ENCODE data around the gene FNDC3B.

Gene FNDC3B

GRCh38 chr3:172210355-172210754 is 171.0 kb downstream of the FNDC3B start:
- no peak for TF ChIP-seq CTCF (IDR thresholded peaks at IDR 0.05; ENCODE audit: low read length)
- TF ChIP-seq EZH2 (optimal IDR thresholded peaks at IDR 0.05; ENCODE audit: low read depth, low read length), result no peak
- no peak for TF ChIP-seq EZH2phosphoT487 (IDR thresholded peaks at IDR 0.05; ENCODE audit: low read length)
- H3K9me3 ChIP-seq (replicated peaks; ENCODE audit: insufficient read depth, low read length), result no peaks in the 10 kb centered on the region
- no peak overlapping the region for H3K27ac ChIP-seq (ENCODE audit: low read length)
- no peaks in the 10 kb centered on the region for H3K9me2 ChIP-seq (replicated peaks; ENCODE audit: insufficient read depth, low read length)
- no peaks in the 10 kb centered on the region for H3F3A ChIP-seq (ENCODE audit: insufficient read depth, low read length)
- no peak for DNase-seq
- H3K4me1 ChIP-seq (ENCODE audit: low read length), result peaks cover 10% of the 10 kb centered on the region
- no peak overlapping the region for H3K9ac ChIP-seq (ENCODE audit: low read length)
- H3K36me3 ChIP-seq (replicated peaks; ENCODE audit: insufficient read depth, low read length), result peaks cover 3% of the 10 kb centered on the region
- H3K4me3 ChIP-seq (ENCODE audit: low read length), result no peak overlapping the region
- H3K4me2 ChIP-seq (ENCODE audit: low read depth, low read length), result no peak overlapping the region
- peaks cover 3% of the 10 kb centered on the region; the same call in 1 of the 2 replicates for H4K20me1 ChIP-seq (ENCODE audit: insufficient read depth, low read length)
- no peak overlapping the region for H2AFZ ChIP-seq (ENCODE audit: low read length)
- H3K79me2 ChIP-seq (ENCODE audit: low read length), result peaks cover 98% of the 10 kb centered on the region
- no peaks in the 10 kb centered on the region for H3K27me3 ChIP-seq (replicated peaks; ENCODE audit: insufficient read depth, low read length)

GRCh38 chr3:172211123-172211522 is 171.7 kb downstream of the FNDC3B start:
- no peaks in the 10 kb centered on the region for H3K27me3 ChIP-seq (replicated peaks; ENCODE audit: insufficient read depth, low read length)
- no peak overlapping the region for H2AFZ ChIP-seq (ENCODE audit: low read length)
- no peaks in the 10 kb centered on the region; the same call in 1 of the 2 replicates for H3K36me3 ChIP-seq (replicated peaks; ENCODE audit: insufficient read depth, low read length)
- H3K9me2 ChIP-seq (replicated peaks; ENCODE audit: insufficient read depth, low read length), result no peaks in the 10 kb centered on the region
- H3K9ac ChIP-seq (ENCODE audit: low read length), result no peak overlapping the region
- 0 out of 2 replicates have a peak, but pooled peaks cover 4% of the 10 kb centered on the region for H3F3A ChIP-seq (ENCODE audit: insufficient read depth, low read length)
- H3K79me2 ChIP-seq (ENCODE audit: low read length), result peaks cover 97% of the 10 kb centered on the region
- H3K4me2 ChIP-seq (ENCODE audit: low read depth, low read length), result no peak overlapping the region
- no peak for DNase-seq
- TF ChIP-seq EZH2 (optimal IDR thresholded peaks at IDR 0.05; ENCODE audit: low read depth, low read length) (no peak), EZH2phosphoT487 (IDR thresholded peaks at IDR 0.05; ENCODE audit: low read length) (no peak), CTCF (IDR thresholded peaks at IDR 0.05; ENCODE audit: low read length) (no peak)
- no peaks in the 10 kb centered on the region for H3K9me3 ChIP-seq (replicated peaks; ENCODE audit: insufficient read depth, low read length)
- no peak overlapping the region for H3K4me3 ChIP-seq (ENCODE audit: low read length)
- H4K20me1 ChIP-seq (ENCODE audit: insufficient read depth, low read length), result peaks cover 3% of the 10 kb centered on the region; the same call in 1 of the 2 replicates
- no peak overlapping the region for H3K27ac ChIP-seq (ENCODE audit: low read length)
- H3K4me1 ChIP-seq (ENCODE audit: low read length), result peaks cover 10% of the 10 kb centered on the region

GRCh38 chr3:172213200-172213599 is 173.8 kb downstream of the FNDC3B start:
- H4K20me1 ChIP-seq (ENCODE audit: insufficient read depth, low read length), result peaks cover 3% of the 10 kb centered on the region; the same call in 1 of the 2 replicates
- no peak overlapping the region for H2AFZ ChIP-seq (ENCODE audit: low read length)
- peaks cover 99% of the 10 kb centered on the region for H3K79me2 ChIP-seq (ENCODE audit: low read length)
- no peak for TF ChIP-seq EZH2 (optimal IDR thresholded peaks at IDR 0.05; ENCODE audit: low read depth, low read length)
- no peak for TF ChIP-seq CTCF (IDR thresholded peaks at IDR 0.05; ENCODE audit: low read length)
- TF ChIP-seq EZH2phosphoT487 (IDR thresholded peaks at IDR 0.05; ENCODE audit: low read length), result no peak
- H3K4me2 ChIP-seq (ENCODE audit: low read depth, low read length), result peak overlapping the region; percentile 5; the same call in 1 of the 2 replicates
- no peak for DNase-seq
- no peaks in the 10 kb centered on the region for H3K9me2 ChIP-seq (replicated peaks; ENCODE audit: insufficient read depth, low read length)
- peaks cover 20% of the 10 kb centered on the region for H3K4me1 ChIP-seq (ENCODE audit: low read length)
- no peak overlapping the region for H3K9ac ChIP-seq (ENCODE audit: low read length)
- peaks cover 14% of the 10 kb centered on the region for H3F3A ChIP-seq (ENCODE audit: insufficient read depth, low read length)
- H3K4me3 ChIP-seq (ENCODE audit: low read length), result no peak overlapping the region
- H3K9me3 ChIP-seq (replicated peaks; ENCODE audit: insufficient read depth, low read length), result no peaks in the 10 kb centered on the region
- no peak overlapping the region for H3K27ac ChIP-seq (ENCODE audit: low read length)
- H3K27me3 ChIP-seq (replicated peaks; ENCODE audit: insufficient read depth, low read length), result no peaks in the 10 kb centered on the region
- no peaks in the 10 kb centered on the region for H3K36me3 ChIP-seq (replicated peaks; ENCODE audit: insufficient read depth, low read length)
